Measurements from ENCODE around the gene PTPN1. TPM values are rescaled to one million over a fixed set of nuclear protein-coding genes. Genes with fewer than 3 reads are reported as not detected.

The PTPN1 gene
- total RNA-seq, 2 experiments from 2014 or later: 82.3 to 82.8 TPM

DNA sequence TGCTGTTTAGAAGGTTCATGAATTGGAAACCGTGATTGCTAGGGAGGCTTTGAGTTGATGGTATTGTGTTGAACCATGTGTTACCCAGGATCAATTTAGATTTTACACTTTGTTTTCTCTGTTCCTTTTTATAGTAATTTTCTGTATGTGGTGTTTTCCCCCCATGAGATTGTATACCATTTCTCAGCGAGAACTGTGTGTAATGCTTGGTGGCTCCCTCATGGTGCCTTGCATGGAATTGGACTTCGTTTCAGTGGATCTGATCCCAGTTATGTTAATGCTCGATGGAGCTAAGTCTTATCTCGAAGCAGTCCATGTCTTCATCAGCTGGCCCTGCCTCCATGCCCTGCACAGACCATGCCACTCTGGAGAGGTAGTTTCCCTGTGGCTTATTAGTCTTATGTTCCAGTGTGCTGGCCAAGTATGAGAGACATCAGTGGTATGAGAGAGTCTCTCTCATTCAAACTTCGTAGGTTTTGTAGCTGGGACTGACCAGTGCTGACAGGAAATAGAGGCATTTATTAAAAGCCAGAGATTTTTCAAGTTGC lies 18.7 kb downstream of the PTPN1 start:
- H3K27me3 ChIP-seq (ENCODE audit: control insufficient read depth in 1 of 2, insufficient read depth in 2 of 2, low read length in 2 of 2): no peaks in the 10 kb centered on the region
- Mint-ChIP-seq H3K9me3 (no peaks in the 10 kb centered on the region), H3K4me3 (peak overlapping the region; percentile 1), H3K27me3 (no peaks in the 10 kb centered on the region), H3K36me3 (ENCODE audit: low read depth) (peaks cover 8% of the 10 kb centered on the region), H3K4me1 (ENCODE audit: low read depth) (peaks cover 47% of the 10 kb centered on the region), H3K27ac (no peak overlapping the region)
- ATAC-seq (ENCODE audit: poor library complexity) (no peak), DNase-seq (no peak)
- H3K4me3 ChIP-seq (ENCODE audit: low read length): no peak overlapping the region
- ChIA-PET POLR2A (interaction anchor here (0.7 kb wide), 1 partner anchor 19 kb away, joined by 3 read pairs; the partner anchor contains the start of gene PTPN1), CTCF (interaction anchor here (0.9 to 1.4 kb wide), 3 partner anchors 10 to 60 kb away, joined by 4 to 5 read pairs (median 4); no protein-coding TSS in a partner anchor)
- TF ChIP-seq CTCF (IDR thresholded peaks at IDR 0.05): no peak
- no peaks in the 10 kb centered on the region for H3K9me3 ChIP-seq (ENCODE audit: control insufficient read depth in 1 of 2, insufficient read depth in 1 of 2, low read length in 2 of 2)
- H3K27ac ChIP-seq (ENCODE audit: low read depth in 1 of 2, low read length in 2 of 2): no peak overlapping the region
- H3K4me1 ChIP-seq (ENCODE audit: insufficient read depth, low read length): peaks cover 70% of the 10 kb centered on the region
- peaks cover 14% of the 10 kb centered on the region for H3K36me3 ChIP-seq (ENCODE audit: insufficient read depth, low read length)
- intact Hi-C loops (cut with DNase I, micrococcal nuclease): no loop called here

DNA sequence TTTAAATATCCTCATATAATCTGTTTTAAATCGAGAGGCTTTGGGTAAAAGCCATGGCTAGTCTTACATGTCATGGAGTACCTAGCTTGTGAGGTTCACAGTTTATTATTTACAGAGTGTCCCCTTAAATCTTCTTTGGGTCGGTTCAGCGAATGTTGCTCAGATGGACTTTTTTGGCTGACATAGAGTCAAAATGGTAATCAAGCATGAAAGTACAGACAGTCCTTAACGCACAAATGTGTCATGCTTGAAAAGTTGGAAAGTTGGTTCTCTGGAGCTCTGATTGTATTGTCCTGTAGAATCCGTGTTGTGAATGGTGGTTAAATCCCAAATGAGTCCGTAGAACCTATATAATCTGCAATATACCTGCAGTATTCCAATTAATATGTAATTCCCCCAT lies 22.0 kb downstream of the PTPN1 start:
- no peak for TF ChIP-seq CTCF (IDR thresholded peaks at IDR 0.05)

DNA sequence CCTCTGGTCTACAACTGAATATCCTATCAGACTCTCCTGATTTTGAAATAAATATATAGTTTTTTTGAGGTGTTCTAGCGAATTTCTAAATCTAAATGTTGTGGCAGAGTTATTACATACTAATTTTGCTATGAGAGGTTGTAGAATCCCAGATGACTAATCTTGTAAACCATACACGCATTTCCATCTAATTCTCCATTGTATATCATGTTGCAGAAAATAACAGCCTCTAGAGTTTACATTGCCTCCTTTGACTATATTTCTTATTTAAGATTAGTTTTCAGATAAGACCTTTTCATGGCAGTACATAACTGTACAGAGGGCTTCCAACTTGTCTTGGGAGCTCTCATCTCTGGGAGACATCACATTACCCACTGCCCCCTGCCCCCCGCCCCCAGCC lies 22.9 kb downstream of the PTPN1 start:
- POLR2A ChIA-PET: interaction anchor here (1.2 kb wide), 1 partner anchor 18 kb away, joined by 4 read pairs; no protein-coding TSS in a partner anchor

More for the DNA sequence above, 22.0 kb downstream of the PTPN1 start:
- no peak for DNase-seq
- no peak overlapping the region for H3K27ac ChIP-seq (ENCODE audit: low read depth in 1 of 2, low read length in 2 of 2)
- no peaks in the 10 kb centered on the region for H3K27me3 ChIP-seq (ENCODE audit: control insufficient read depth in 1 of 2, insufficient read depth in 2 of 2, low read length in 2 of 2)
- H3K4me3 Mint-ChIP-seq: no peak overlapping the region
- peaks cover 15% of the 10 kb centered on the region for H3K36me3 ChIP-seq (ENCODE audit: insufficient read depth, low read length)
- H3K4me1 Mint-ChIP-seq (ENCODE audit: low read depth): peaks cover 70% of the 10 kb centered on the region
- POLR2A ChIA-PET: no interaction called here
- no peaks in the 10 kb centered on the region for H3K27me3 Mint-ChIP-seq
- no peaks in the 10 kb centered on the region for H3K9me3 Mint-ChIP-seq
- CTCF ChIA-PET: no interaction called here
- H3K4me1 ChIP-seq (ENCODE audit: insufficient read depth, low read length): peaks cover 56% of the 10 kb centered on the region
- no peaks in the 10 kb centered on the region for H3K9me3 ChIP-seq (ENCODE audit: control insufficient read depth in 1 of 2, insufficient read depth in 1 of 2, low read length in 2 of 2)
- ATAC-seq (ENCODE audit: poor library complexity): no peak
- H3K36me3 Mint-ChIP-seq (ENCODE audit: low read depth): peaks cover 29% of the 10 kb centered on the region
- no peak overlapping the region for H3K4me3 ChIP-seq (ENCODE audit: low read length)
- no peak overlapping the region for H3K27ac Mint-ChIP-seq
- intact Hi-C loops (cut with DNase I, micrococcal nuclease): no loop called here

More for the DNA sequence above, 22.9 kb downstream of the PTPN1 start:
- Mint-ChIP-seq H3K27me3 (no peaks in the 10 kb centered on the region), H3K36me3 (ENCODE audit: low read depth) (peaks cover 36% of the 10 kb centered on the region), H3K4me1 (ENCODE audit: low read depth) (peaks cover 78% of the 10 kb centered on the region), H3K4me3 (no peak overlapping the region), H3K27ac (no peak overlapping the region), H3K9me3 (no peaks in the 10 kb centered on the region)
- intact Hi-C loops (cut with DNase I, micrococcal nuclease): no loop called here
- H3K9me3 ChIP-seq (ENCODE audit: control insufficient read depth in 1 of 2, insufficient read depth in 1 of 2, low read length in 2 of 2): no peaks in the 10 kb centered on the region
- no peak for TF ChIP-seq CTCF (IDR thresholded peaks at IDR 0.05)
- H3K4me3 ChIP-seq (ENCODE audit: low read length): no peak overlapping the region
- DNase-seq: no peak
- peaks cover 15% of the 10 kb centered on the region for H3K36me3 ChIP-seq (ENCODE audit: insufficient read depth, low read length)
- H3K4me1 ChIP-seq (ENCODE audit: insufficient read depth, low read length): peaks cover 53% of the 10 kb centered on the region
- H3K27ac ChIP-seq (ENCODE audit: low read depth in 1 of 2, low read length in 2 of 2): no peak overlapping the region
- no peak for ATAC-seq (ENCODE audit: poor library complexity)
- no peaks in the 10 kb centered on the region for H3K27me3 ChIP-seq (ENCODE audit: control insufficient read depth in 1 of 2, insufficient read depth in 2 of 2, low read length in 2 of 2)
- CTCF ChIA-PET: interaction anchor here (1.5 to 1.9 kb wide), 2 partner anchors 11 to 54 kb away, joined by 4 to 6 read pairs; no protein-coding TSS in a partner anchor

Measured in CD4-positive, alpha-beta T cell (primary cell).